ENCODE measurements around the gene NECTIN1.

The NECTIN1 gene

DNA sequence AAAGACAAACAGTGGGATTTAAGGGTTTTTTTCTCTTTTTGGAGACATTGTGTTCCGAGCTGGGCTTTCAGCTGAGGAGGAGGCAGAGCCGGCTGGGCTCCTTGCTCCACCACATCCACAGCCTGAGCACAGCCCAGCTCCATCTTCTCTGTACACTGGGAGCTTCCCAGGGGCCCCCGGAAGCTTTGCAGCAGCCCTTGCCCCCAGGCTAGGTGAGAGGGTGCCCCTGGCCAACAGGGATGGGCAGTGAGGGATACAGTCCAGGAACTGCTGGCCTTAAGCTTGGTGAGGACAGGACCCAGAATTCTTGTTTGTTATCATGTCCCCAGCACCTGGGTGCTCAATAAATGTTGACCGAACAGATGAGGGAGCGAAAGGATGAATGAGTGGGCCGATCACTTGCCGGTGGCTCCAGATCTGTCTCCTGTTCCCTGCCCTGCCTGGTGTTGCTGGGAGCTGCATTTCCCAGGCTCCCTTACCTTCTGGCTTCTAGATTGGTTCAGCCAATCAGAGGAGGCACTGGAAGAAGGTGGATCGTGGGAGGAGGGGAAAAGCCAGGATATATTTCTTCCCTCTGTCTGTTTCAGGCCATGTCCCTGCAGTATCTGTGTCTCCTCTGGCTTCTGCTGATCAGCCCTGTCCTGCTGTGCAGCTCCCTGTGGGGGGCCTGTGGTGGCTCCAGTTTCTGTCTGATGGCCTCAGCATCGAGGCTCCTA, 26.5 kb upstream of the NECTIN1 start:
- no peak for DNase-seq (ENCODE audit: low read depth in 2 of 2)

DNA sequence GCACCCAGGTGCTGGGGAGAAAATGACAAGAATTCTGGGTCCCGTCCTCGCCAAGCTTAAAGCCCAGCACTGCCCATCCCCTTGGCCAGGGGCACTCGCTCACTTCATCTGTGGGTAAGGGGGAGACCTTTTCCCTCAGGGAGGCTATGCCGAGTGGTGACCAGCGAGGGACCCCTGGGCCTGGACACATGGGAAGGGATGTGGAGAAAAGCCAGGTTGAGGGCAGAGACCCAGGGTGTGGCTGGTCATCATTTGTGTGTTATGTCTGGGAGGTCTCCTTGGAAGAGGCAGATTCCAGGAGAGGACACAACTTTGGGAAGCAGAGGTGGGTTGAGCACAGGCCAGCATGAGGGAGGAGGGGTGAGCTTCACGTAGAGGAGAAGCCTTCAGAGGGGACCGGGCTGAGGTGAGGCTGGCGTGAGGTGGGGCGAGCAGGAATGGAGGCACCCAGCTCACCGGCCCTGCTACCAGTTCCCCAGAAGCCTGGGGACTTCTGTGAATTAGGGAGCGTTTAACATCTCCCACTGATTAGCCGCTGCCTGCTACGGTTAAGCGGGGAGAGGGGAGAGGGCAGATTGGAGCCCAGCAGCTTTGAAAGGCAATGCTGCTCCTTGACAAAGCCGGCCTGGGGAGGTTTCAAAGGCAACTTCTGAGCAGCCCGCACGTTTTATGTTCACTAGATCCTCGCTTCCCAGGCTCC, 25.8 kb upstream of the NECTIN1 start:
- no peak for DNase-seq (ENCODE audit: low read depth in 2 of 2)

DNA sequence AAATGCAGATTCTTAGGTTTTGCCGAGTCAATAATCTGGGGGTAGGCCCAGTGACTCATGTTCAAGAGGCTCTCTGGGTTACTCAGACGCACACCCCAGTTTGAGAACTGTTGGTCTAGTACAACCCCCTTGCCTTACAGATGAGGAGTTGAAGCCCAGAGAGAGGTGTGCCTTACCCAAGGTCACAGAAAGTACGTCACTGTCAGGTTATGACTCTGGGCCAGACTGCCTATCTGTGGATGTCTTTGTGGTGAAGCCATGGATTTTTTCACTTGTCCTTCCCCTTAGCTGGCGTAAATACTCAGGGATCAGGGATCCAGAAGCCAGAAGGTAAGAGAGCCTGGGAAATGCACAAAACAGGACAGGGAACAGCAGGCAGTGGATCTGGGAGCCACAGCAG, 25.2 kb upstream of the NECTIN1 start:
- no peak for DNase-seq (ENCODE audit: low read depth in 2 of 2)

DNA sequence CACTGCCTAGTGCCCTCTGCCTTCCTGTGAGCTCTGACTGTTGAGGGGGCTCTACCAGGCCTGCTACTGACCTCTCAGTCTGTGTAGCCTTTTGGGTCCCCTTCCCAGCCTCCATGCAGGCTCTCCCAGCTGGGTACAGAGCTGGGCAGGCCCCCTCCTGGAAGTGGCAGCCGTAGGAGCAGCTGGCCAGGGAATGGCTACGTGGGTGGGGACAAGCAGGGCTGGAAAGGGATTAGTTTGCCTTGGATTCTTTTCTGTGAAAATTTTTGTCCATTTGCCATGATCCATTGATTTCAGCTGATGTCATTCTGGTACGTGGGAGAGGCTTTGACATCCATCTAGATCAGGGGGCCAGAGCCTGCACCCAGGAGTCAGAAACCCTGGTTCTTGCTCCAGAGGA, 23.9 kb upstream of the NECTIN1 start:
- DNase-seq (ENCODE audit: low read depth in 2 of 2): no peak

DNA sequence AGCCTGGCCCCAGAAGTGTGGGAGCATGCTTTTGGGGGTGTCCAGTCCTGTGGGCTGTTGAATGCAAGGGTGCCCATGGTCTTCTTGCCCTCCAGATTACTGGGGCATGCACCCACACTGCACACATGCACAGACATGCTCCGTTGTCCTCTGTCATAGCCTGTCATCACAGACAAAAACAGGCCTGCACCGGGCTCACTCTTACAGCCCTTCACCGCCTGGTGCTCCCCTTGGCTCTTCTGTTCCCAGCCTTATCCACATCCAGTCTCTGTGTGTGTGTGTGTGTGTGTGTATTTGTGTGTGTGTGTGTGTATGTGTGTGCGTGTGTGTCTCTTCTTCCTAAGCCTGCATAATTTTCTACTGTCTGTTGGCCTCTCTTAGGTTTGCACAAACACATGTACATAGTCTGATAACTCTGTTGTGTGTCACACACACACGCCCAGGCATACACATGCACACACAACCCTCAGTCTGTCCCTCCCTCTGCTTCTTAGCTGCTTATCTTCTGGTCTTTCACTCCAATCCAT, 23.4 kb upstream of the NECTIN1 start:
- no peak for DNase-seq (ENCODE audit: low read depth in 2 of 2)

DNA sequence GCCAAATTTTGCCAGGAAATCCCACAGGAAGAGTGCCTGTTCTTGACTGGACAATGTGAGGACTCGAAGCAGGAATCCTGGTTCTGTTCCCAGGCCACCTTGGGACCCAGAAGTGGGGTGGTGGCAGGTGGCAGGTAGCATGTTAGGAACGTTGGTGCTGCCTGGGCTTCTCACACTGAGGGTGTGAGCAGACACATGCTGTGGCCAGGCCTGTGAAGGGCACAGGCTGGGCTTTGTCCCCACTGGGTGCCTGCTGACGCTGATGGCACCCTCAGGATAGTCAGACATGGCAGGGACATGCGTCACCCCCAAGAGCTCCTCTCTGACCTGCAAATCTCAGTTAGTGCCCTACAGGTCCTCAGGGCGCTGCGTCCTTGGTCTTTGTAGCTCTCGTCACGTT, 21.1 kb upstream of the NECTIN1 start:
- no peak for DNase-seq (ENCODE audit: low read depth in 2 of 2)

DNA sequence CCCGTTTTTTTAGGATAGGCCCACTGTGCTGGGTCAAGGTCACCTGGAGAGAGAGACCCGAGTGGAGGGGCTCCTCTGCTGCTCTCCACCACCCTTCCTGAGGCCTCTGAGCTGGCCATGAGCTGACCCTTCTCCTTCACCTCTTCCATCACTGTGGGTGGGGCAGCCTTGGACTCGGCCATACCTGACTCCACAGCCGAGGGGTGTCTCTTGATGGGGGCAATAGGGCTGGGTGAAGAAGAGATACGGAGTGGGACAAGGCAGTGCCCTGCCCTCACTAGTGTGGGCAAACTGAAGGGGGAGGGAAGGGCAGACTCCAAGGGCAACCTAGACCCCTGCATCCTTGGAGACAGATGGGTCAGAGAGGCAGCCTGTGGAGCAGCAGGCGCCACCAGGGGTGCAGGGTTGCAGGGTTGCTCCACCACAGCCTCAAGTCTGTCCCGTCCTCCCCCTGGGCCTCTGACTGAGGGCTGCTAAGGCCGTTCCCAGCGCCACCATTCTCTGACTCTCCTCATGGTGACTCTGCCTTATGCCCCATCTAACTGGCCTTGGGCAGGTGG, 20.1 kb upstream of the NECTIN1 start:
- DNase-seq (ENCODE audit: low read depth in 2 of 2): no peak

DNA sequence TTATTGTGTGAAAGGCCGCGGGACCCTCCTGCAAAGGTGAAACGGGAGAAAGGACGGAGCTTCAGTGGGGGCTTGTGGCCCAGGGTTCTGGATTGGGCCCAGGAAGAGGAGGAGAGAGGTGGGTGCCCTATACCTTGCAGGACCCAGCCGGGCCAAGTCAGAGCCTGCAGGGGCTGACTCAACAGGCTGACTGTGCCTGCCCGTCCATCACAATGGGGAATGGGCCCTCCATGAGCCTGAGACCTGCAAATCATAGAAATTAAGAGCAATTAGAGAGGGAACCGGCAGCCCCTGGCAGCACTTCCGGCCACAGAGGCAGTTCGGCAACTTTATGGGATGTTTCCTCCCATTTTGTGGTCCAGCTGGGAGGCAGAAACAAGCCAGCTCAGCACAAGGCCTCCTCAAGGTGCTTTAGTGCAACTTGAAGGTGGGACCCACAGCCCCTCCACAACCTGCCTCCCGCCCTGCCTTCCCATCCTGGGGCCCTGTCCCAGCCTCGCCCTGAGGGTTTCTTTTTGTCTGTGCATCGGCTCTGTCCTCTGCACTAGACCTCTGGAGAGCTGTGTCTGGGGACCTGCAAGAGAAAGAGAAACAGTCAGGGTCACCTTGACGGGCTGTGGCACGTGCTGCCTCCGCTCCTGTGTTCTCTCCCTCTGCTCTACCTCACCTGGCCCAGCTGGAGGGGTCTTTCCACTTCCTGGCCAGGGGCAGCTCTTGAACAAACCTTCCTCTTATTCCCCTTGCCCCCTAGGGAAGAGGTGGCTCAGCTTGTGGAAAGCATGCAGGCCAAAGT, 19.1 kb upstream of the NECTIN1 start:
- no peak for DNase-seq (ENCODE audit: low read depth in 2 of 2)

DNA sequence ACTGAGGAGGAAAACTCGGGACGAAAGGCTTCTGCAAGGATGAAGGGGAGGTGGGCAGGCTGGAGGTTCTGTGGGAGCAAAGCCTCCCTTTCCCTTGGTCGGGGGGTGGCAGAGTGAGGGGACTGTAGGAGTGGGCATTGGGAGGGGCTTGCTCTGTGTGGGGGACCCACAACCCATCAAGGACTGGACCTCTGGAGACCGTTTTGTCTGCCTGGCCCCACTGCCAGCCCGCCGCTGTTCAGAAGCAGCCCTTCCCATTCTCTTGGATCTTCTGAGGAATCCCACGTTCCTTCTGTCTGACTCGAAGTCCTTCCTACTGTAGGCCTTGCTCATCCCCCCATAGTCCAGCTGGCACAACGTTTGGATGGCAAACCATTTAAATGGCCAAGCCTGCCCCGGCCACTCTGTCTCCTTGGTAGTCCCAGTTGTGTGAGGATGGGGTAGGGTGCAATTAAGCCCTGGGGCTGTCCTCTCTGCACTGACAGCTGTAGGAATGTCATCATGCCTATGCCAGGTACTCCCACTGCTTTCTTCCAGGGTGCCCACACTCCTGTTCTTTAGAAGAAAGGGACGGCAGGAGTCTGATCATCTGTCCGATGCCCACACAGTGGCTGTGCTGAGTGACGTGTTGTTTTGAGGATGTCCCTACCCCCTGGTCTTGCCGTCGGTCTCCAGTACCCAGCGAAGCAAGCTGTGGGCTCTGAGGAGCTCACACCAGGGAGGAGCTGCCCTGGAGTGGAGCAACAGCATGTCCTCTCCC, 17.0 kb upstream of the NECTIN1 start:
- no peak for DNase-seq (ENCODE audit: low read depth in 2 of 2)

DNA sequence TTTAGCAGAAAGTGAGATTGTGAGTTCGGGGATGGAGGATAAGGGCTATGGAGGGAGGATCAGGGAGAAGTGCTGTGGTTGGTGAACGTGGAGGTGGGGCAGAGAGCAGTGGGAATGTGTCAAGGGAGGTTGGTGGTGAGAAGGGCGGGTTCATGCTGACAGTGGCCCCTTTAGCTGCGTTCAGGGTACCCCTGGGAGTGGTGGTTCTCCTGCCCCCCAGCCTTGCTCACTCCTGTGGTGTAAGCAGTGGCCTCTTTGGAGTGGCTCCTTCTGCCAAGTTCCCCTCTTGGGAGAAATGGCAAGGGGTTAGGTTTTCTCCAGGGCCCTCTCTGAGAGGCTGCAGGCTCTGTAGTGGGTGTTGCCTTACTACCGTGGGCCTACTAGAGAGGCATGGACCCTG, 16.1 kb upstream of the NECTIN1 start:
- DNase-seq (ENCODE audit: low read depth in 2 of 2): no peak

DNA sequence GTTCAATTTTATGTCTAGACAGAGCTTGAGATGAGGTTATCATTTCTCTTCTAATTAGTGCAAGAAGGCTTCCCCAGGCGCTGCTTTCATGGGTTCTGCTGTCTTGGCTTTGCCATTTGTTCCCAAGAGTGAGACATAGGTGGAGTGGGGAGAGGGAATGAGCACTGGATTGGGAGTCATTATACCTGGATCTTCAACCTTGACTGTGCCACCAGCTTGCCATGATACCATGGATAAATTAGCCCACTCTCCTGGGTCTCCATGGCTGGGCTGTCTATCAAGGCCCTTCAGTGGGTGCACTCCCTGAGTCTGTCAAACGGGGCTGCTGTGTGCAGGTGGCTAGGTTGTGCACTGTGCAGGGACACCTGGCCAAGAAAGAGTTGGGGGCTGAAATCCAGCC, 15.6 kb upstream of the NECTIN1 start:
- no peak for DNase-seq (ENCODE audit: low read depth in 2 of 2)

DNA sequence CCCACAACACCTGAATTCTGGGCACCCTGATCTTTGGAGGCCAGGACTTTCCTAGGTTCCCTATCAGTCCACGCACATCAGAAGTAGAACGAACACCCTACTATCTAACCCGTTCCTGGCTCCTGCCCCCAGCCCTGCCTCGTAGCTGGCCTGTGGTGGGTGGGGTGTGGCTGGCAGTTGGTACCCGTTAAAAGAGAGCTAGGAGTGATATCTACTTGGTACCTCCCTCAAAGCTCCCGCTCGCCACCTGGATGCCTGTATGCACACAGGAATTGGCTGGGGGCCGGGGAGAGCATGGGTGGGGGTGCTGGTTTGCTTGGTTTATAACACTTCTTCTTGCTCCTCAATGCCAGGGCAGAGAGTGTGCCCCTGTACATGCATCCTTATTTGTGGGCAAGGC, 14.0 kb upstream of the NECTIN1 start:
- DNase-seq (ENCODE audit: low read depth in 2 of 2): no peak

DNA sequence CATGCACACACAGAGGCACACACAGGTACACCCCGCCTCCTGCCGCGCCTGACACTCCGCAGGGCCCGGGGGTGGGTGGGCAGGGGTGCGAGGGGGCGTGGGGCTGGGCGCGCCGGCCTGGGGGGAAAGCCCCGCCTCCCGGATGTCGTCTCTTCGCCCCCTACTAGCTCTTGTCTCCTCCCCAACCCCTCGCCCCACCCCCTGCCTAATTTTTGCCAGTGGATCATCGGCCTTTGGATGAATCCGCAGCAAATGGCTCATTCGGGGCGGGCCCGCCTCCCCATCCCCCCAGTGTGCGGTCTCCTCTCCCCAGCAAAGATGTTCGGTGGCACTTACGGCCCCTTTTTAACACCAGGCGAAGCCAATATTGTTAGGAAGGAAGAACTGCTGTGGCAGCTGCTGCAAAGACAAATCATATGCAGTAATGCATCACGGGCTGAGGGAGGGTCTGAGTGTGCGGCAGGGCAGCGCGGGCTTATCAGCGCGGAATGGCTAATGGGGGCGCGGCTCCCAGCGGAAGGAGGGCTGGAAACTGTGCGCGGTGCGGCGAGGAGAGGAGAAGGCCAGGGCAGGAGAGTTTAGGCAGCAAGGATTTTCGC, 13.4 kb upstream of the NECTIN1 start:
- DNase-seq (ENCODE audit: low read depth in 2 of 2): no peak

DNA sequence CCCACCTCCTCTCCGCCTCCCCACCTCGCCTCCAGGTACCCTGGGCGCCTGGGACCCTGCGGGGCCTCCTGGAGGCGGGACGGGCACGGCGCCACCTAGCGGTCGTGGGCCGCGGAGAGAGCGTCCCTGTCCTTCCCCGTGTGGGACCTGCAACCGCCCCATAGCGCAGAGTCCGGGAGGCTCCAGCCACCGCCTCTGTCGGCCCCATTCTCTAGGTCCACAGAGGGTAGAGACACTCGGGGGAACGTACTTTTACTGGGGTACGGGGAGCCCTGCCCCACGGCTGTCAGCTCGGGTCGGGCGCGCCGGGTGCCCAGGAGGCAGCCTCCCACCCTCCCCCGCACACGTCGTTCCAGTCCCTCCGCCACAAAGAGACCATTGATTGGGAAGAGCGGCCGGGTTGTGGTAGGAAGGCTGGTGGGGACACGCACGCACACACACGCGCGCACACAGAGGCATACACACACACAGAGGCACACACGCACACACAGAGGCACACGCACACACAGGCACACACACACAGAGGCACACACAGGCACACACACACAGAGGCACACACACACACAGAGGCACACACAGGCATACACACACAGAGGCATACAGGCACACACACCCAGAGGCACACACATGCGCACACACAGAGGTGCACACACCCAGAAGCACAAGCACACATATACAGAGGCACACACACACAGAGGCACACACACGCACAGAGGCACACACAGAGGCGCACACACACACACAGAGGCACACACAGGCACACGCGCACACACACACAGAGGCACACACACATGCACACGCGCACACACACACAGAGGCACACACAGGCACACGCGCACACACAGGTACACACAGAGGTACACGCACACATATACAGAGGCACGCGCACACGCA, 12.6 kb upstream of the NECTIN1 start:
- DNase-seq (ENCODE audit: low read depth in 2 of 2): peak; percentile 51 to 54

DNA sequence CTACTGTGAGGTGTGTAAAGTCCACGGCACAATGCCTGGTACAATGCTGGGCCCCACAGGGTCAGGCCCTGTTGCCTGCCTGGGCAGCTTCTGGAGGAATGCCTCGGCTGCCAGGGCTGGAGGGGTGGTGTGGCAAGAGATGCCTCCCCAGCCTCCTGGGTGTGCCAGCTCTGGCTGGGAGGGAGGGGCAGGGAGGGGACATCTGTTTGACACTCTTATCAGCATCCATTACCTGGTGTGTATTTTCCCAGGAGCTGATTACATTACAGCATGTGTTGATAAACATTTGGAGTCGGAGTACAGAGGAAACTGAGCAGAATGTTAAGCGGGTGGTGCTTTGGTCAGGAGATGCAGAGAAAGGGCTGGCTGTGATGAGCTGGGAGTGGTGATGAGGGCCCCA, 11.0 kb upstream of the NECTIN1 start:
- DNase-seq (ENCODE audit: low read depth in 2 of 2): no peak

DNA sequence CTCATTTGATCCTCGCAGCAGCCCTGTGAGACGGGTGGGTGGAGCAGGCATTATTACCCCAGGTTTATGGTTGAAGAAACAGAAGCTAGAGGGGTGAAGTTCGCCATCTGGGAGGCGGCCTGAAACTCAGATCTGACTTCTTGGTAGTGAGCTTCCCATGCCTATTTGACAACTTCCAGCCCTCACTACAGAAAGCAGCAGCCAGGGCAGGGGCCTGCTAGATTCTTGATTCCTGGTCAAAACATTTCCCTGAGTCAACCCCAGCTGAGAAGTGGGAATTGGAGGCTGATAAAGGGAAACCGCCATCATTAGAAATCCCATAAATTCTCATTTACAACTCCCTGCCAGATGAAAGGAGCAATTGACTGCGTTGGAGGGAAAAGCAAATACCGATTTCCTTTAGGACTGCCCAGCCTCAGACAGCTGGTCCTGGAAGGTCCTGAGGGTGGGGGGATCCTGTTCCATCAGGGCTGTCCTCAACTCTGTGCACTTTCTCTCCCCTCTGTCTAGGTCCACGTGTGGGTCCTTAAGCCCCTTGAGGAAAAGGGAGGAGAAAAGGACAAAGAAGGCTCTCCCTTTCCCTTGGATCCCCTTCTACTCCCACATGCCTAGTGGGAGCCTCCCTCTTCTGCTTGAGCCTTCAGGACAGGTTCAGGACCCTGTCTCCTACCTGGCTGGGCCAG, 10.2 kb upstream of the NECTIN1 start:
- no peak for DNase-seq (ENCODE audit: low read depth in 2 of 2)

DNA sequence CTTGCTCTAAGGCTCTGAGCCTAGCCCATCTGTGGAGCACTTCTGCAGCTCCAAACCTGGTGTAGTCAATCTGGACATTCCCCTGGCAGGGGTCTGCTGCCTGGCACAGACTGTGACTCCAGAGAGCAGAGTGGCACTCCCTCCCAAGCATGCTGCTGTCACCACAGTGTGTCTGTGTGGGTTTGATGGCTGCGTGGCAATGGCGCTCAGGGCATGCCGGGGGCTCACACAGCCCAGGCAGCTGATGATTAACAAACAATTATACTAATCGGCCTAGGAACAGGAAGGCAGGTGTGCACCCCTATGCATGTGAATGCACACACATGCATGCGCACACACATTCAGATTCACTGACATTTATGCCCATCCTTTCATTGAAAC, 9.0 kb upstream of the NECTIN1 start:
- no peak for DNase-seq (ENCODE audit: low read depth in 2 of 2)

DNA sequence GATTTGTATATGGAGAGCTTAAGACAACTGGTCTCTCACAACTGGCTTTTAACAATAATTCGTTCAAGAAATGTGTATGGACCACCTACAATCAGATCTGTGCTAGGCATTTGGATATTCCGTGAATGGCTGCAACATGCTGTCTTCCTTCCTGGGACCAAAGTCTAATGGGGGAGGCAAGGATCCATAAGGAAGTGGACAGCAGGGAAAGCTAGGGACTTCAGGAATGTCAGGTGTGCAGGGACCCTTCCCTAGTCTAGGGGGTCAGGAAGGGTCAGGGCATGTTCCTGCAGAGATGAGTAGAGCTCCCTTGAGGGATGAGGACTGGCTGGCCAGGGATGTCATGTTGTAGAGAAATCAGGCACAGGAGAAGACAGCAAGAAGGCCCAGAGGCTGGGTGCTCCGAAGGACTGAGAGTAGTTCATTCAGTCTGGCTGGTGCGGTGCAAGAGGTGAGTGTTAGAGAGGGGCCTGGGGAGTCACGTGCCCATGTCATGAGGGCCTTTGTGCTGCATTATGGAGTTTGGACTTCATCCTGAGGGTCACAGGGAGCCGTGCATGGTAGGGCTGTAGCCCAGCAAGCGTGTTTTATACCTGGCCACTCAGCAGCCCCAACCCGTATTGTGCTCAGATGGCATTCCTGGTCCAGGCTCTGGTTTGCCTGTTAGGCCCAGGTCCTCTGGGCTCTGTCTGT, 8.5 kb upstream of the NECTIN1 start:
- no peak for DNase-seq (ENCODE audit: low read depth in 2 of 2)

DNA sequence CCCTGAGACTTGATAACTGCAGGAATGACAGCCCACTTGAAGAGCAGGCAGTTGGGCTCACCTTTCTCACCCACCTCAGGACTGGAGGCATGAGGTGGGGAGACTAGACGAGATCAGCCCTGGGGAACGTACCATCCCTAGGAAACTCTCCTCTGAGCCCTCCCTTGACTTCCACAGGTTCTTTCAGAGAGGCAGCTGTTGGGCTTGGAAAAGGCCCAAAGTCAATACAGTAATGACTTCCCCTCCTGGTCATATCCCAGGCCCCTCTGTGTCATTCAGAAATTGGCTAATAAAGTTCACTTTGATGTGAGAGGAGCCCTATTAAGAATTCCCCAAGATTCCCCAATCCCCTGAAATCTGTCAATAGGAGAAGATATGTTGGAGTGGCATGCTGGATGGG, 5.8 kb upstream of the NECTIN1 start:
- no peak for DNase-seq (ENCODE audit: low read depth in 2 of 2)

Measured in stimulated activated CD8-positive, alpha-beta memory T cell treated with anti-CD3 and anti-CD28 coated beads, Interleukin-2, amount 100 ng/mL, for 48 hours (primary cell).